Uterus (tissue), 4 donors: ENCODE data around the gene ZCCHC3. TPM values are rescaled to one million over a fixed set of nuclear protein-coding genes. Genes with fewer than 3 reads are reported as not detected.

Source experiments
- DNase-seq, 2 donors: peaks; one replicate each; pipeline ENCODE4 v3.0.0-alpha.2; 2019 to 2020
- H3K27ac ChIP-seq, 2 donors: fragments of 200-600 bp; sonication (generic); 1 replicate in 1 of 2; 2 replicates in 1 of 2; pipeline ENCODE4 v1.5.1; 2016 to 2018
- H3K27me3 ChIP-seq, 2 donors: fragments of 200-600 bp; sonication (generic); one replicate each; pipeline ENCODE4 v1.5.1; 2018 to 2019; ENCODE audit warnings: control low read depth in 1 of 2
- H3K36me3 ChIP-seq, 2 donors: fragments of 200-600 bp; sonication (generic); one replicate each; pipeline ENCODE4 v1.5.1; 2019; ENCODE audit warnings: control low read depth in 1 of 2
- H3K4me1 ChIP-seq, 2 donors: fragments of 200-600 bp; sonication (generic); one replicate each; pipeline ENCODE4 v1.5.1; 2018 to 2019; ENCODE audit warnings: control low read depth in 1 of 2
- H3K4me3 ChIP-seq, 2 donors: fragments of 200-600 bp; sonication (generic); 1 replicate in 1 of 2; 2 replicates in 1 of 2; pipeline ENCODE4 v1.5.1; 2018 to 2019; ENCODE audit warnings: mild to moderate bottlenecking in 1 of 2
- H3K9me3 ChIP-seq, 2 donors: fragments of 200-600 bp; sonication (generic); one replicate each; pipeline ENCODE4 v1.5.1; 2019; ENCODE audit warnings: control low read depth in 1 of 2
- CTCF ChIP-seq, 4 experiments: fragments of 200-600 bp in 2 of 4; fragments of 450-650 bp in 2 of 4; sonication (generic) in 2 of 4; IDR thresholded peaks; one replicate each; pipeline ENCODE4 v1.5.1; 2016 to 2019; ENCODE audit warnings: antibody characterized with exemption in 4 of 4, mild to moderate bottlenecking in 2 of 4, moderate library complexity in 1 of 4
- POLR2A ChIP-seq, 2 donors: fragments of 450-650 bp; IDR thresholded peaks; one replicate each; pipeline ENCODE4 v1.6.1; 2016; ENCODE audit warnings: antibody characterized with exemption in 2 of 2, mild to moderate bottlenecking in 1 of 2, moderate library complexity in 1 of 2
- intact Hi-C: fragments of 100-400 bp; cut with DNase I; formaldehyde crosslinking; loops from one replicate; pipeline ENCODE4 v1.15.1; 2023; ENCODE audit warnings: low total_unique reads
- total RNA-seq, 4 donors: library from RNA; depleted of rRNA in 3 of 4; stranded (reverse); fragments of >200 nt in 3 of 4; gene quantifications; one replicate each; pipeline versions ENCODE4 v1.1.0 to v1.2.4, GENCODE V29; 2014 to 2023
- donor health status: DM: yes; HTN: yes; CAD: no.

ZCCHC3 gene
- total RNA-seq, 4 donors from 2014 or later: 3.3 to 56.7 (median 19.2) TPM

- Histone ChIP-seq H3K4me1 (no peaks in the 10 kb centered on the region), H3K27ac (peak overlapping the region; percentile 96 to 98), H3K27me3 (no peaks in the 10 kb centered on the region), H3K36me3 (no peaks in the 10 kb centered on the region), H3K9me3 (no peaks in the 10 kb centered on the region), H3K4me3 (peak overlapping the region; percentile 42 to 85)
- intact Hi-C loops: no loop called here
- TF ChIP-seq POLR2A (IDR thresholded peaks at IDR 0.05): peak; percentile 57 to 76
- TF ChIP-seq CTCF (IDR thresholded peaks at IDR 0.05): peak in 2 of 4 experiments; percentile 43
- DNase-seq: peak; percentile 87 to 89
These were observed 27.0 kb downstream of the ZCCHC3 start for GRCh38 chr20:324177-325044.

- intact Hi-C loops: no loop called here
- peak; percentile 97 for DNase-seq
- Histone ChIP-seq H3K27me3 (no peaks in the 10 kb centered on the region), H3K4me3 (peak within 1 kb of the TSS; percentile 42 to 85), H3K36me3 (no peaks in the 10 kb centered on the region), H3K9me3 (no peaks in the 10 kb centered on the region), H3K27ac (peak within 1 kb of the TSS; percentile 96 to 98), H3K4me1 (no peaks in the 10 kb centered on the region)
- TF ChIP-seq CTCF (IDR thresholded peaks at IDR 0.05) (peak in 1 of 4 experiments; percentile 13), POLR2A (IDR thresholded peaks at IDR 0.05) (peak; percentile 58 to 73)
These were observed 27.9 kb downstream of the ZCCHC3 start, which contains the start of gene SOX12 for GRCh38 chr20:325045-325888. TSS of gene SOX12 (plus strand) at chr20:325552. CDS start at chr20:325925, 373 bp downstream.

- no peaks in the 10 kb centered on the region for H3K4me1 ChIP-seq
- no peak for TF ChIP-seq POLR2A (IDR thresholded peaks at IDR 0.05)
- TF ChIP-seq CTCF (IDR thresholded peaks at IDR 0.05): no peak
These were observed 28.7 kb downstream of the ZCCHC3 start for GRCh38 chr20:325889-326644.

GRCh38 chr20:326645-327185 is 29.3 kb downstream of the ZCCHC3 start:
- Histone ChIP-seq H3K27ac (peak overlapping the region; percentile 96 to 98), H3K9me3 (no peaks in the 10 kb centered on the region), H3K4me3 (peak overlapping the region; percentile 42 to 85), H3K36me3 (no peaks in the 10 kb centered on the region), H3K4me1 (no peaks in the 10 kb centered on the region), H3K27me3 (no peaks in the 10 kb centered on the region)
- TF ChIP-seq POLR2A (IDR thresholded peaks at IDR 0.05): no peak
- no peak for TF ChIP-seq CTCF (IDR thresholded peaks at IDR 0.05)
- no peak for DNase-seq
- intact Hi-C loops: no loop called here

More at GRCh38 chr20:325889-326644, 28.7 kb downstream of the ZCCHC3 start:
- Histone ChIP-seq H3K9me3 (no peaks in the 10 kb centered on the region), H3K27me3 (no peaks in the 10 kb centered on the region), H3K4me3 (peak overlapping the region; percentile 42 to 85), H3K36me3 (no peaks in the 10 kb centered on the region), H3K27ac (peak overlapping the region; percentile 96 to 98)
- peak; percentile 72 to 73 for DNase-seq
- intact Hi-C loops: no loop called here
